K562 (cell line): Measurements from ENCODE around the gene IGFALS. TPM values are rescaled to one million over a fixed set of nuclear protein-coding genes. Genes with fewer than 3 reads are reported as not detected.

ENCODE experiments used
- PCBP1 ChIP-seq: fragments of 200-400 bp; formaldehyde crosslinking; IDR thresholded peaks from 2 replicates; pipeline ENCODE4 v1.6.1; 2018; ENCODE audit warnings: mild to moderate bottlenecking, low read depth, low read length; ENCODE audit not compliant: poor library complexity, severe bottlenecking
- SIRT6 ChIP-seq: IDR thresholded peaks from one replicate; pipeline ENCODE4 v1.6.1; 2012; ENCODE audit warnings: low read depth, mild to moderate bottlenecking, control low read depth, inconsistent platforms, low read length, moderate library complexity
- SIX5 ChIP-seq, 2 experiments: IDR thresholded peaks; 2 replicates each; pipeline ENCODE4 v1.6.1; 2011; ENCODE audit warnings: low read length in 2 of 2, borderline replicate concordance in 1 of 2, low read depth in 1 of 2, mild to moderate bottlenecking in 1 of 2, moderate library complexity in 1 of 2; ENCODE audit not compliant: insufficient read depth in 1 of 2
- U2AF2 ChIP-seq: fragments of 200-400 bp; formaldehyde crosslinking; optimal IDR thresholded peaks from 2 replicates; pipeline ENCODE3; 2017; ENCODE audit warnings: low read depth, mild to moderate bottlenecking, low read length
- ZFP30 ChIP-seq: fragments of 250-450 bp; sonication (Bioruptor Pico); IDR thresholded peaks from 2 replicates; pipeline ENCODE4 v1.8.0; 2022; ENCODE audit warnings: moderate library complexity, mild to moderate bottlenecking, inconsistent platforms, borderline replicate concordance
- ZNF175 ChIP-seq: fragments of 200-800 bp; sonication (Bioruptor generic); IDR thresholded peaks from 2 replicates; pipeline ENCODE4 v1.6.1; 2016; ENCODE audit warnings: low read depth, mild to moderate bottlenecking, missing genetic modification characterization, missing compliant biosample characterization
- ZNF408 ChIP-seq: fragments of 250-450 bp; sonication (Bioruptor Pico); IDR thresholded peaks from 2 replicates; pipeline ENCODE4 v1.4.0; 2020; ENCODE audit warnings: low read depth, mild to moderate bottlenecking, moderate library complexity
- polyA plus RNA-seq, 8 experiments: library from polyadenylated mRNA; depleted of rRNA in 4 of 8; stranded (reverse) in 5 of 8; unstranded in 3 of 8; fragments of >200 nt; fragmentation: Nextera tagmentation in 2 of 8; fragmentation: Illumina TruSeq in 1 of 8; extraction: Ambion mirVana in 2 of 8; extraction: Trizol in 1 of 8; gene quantifications; 2 replicates each; pipeline versions ENCODE4 v1.2.1 to v1.2.3, GENCODE V29; 2011 to 2014; ENCODE audit warnings: inconsistent platforms in 1 of 8, missing spikeins in 1 of 8
- total RNA-seq, 7 experiments: library from RNA; depleted of rRNA in 6 of 7; stranded (reverse); fragments of >200 nt in 6 of 7; fragmentation: Illumina TruSeq in 2 of 7; extraction: Trizol in 2 of 7; gene quantifications; 2 replicates each; pipeline versions ENCODE4 v1.2.1 to v1.2.3, GENCODE V29; 2011 to 2021; ENCODE audit warnings: low replicate concordance in 1 of 7
- TF ChIP-seq, protein P1 (sequence below): sonication (generic); formaldehyde crosslinking; IDR thresholded peaks from 2 replicates; pipeline ENCODE4 v1.8.0; 2022; ENCODE audit warnings: mild to moderate bottlenecking, low read depth, missing genetic modification reagents
- TF ChIP-seq, protein P2 (sequence below): IDR thresholded peaks from 2 replicates; pipeline ENCODE4 v1.6.1; 2014; ENCODE audit warnings: antibody characterized with exemption
- TF ChIP-seq, protein P3 (sequence below), 2 experiments: fragments of 150-350 bp in 1 of 2; IDR thresholded peaks; 2 replicates each; pipeline ENCODE4 v1.6.1; 2012 to 2016; ENCODE audit warnings: low read depth in 2 of 2, low read length in 2 of 2, mild to moderate bottlenecking in 1 of 2, moderate library complexity in 1 of 2
- TF ChIP-seq, protein P4 (sequence below): sonication (generic); formaldehyde crosslinking; IDR thresholded peaks from 2 replicates; pipeline ENCODE4 v1.8.1; 2023; ENCODE audit warnings: mild to moderate bottlenecking, missing genetic modification reagents
- TF ChIP-seq, protein P5 (sequence below): sonication (generic); formaldehyde crosslinking; IDR thresholded peaks from 2 replicates; pipeline ENCODE4 v1.8.0; 2023; ENCODE audit warnings: mild to moderate bottlenecking, missing genetic modification reagents

Gene IGFALS
- total and polyA plus RNA-seq, 9 of the 15 experiments (the other 6 are each of a cell fraction or from before 2014, with no cell fraction given), result not detected

DNA sequence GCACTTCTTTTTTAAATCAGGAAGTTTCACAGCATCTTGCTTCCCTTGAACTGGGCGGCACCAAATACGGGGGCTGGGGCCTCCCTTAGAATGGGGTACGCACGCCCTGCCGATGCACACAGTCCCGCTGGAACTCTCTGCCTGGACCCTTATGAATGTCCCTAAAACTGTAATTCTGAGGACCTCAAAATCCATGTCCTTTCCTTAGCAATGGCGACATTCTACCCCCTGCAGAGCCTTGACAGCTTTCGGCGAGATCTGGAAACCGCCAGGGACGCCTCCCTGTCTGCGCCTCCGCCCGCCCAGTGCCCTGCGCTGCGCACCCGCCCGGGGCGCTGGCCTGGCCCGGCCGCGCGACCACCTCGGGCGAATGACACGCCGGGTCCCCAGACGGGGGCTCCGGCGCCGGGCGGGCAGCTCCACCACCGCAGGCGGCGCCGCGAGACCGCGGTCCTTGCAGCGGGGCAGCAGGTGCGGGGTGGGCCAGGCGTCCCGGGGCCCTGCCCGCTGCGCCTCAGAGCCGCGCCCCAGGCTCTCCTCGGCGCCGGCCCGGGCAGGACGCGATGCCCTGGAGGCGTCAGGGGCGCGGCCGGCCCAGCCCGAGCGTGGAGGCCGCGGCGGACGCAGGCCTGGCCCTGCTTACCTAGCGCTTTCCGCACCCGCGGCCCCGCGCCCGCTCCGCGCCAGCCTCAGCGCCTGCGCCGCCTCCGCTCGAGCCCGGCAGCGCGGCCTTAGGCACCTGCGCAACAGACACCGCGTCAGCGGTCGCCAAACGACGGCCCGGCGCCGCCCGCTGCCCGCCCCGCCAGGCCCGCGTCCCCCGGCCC, 32.6 kb upstream of the IGFALS start (continued):
- TF ChIP-seq, protein P1, sequence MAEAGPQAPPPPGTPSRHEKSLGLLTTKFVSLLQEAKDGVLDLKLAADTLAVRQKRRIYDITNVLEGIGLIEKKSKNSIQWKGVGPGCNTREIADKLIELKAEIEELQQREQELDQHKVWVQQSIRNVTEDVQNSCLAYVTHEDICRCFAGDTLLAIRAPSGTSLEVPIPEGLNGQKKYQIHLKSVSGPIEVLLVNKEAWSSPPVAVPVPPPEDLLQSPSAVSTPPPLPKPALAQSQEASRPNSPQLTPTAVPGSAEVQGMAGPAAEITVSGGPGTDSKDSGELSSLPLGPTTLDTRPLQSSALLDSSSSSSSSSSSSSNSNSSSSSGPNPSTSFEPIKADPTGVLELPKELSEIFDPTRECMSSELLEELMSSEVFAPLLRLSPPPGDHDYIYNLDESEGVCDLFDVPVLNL (CRISPR knock-in tag), result no peak
- TF ChIP-seq U2AF2, result no peak
- TF ChIP-seq, protein P2, sequence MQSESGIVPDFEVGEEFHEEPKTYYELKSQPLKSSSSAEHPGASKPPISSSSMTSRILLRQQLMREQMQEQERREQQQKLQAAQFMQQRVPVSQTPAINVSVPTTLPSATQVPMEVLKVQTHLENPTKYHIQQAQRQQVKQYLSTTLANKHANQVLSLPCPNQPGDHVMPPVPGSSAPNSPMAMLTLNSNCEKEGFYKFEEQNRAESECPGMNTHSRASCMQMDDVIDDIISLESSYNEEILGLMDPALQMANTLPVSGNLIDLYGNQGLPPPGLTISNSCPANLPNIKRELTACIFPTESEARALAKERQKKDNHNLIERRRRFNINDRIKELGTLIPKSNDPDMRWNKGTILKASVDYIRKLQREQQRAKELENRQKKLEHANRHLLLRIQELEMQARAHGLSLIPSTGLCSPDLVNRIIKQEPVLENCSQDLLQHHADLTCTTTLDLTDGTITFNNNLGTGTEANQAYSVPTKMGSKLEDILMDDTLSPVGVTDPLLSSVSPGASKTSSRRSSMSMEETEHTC, result no peak
- no peak for TF ChIP-seq SIRT6
- no peak for TF ChIP-seq ZFP30 (CRISPR knock-in tag)
- no peak for TF ChIP-seq ZNF175 (CRISPR knock-in tag)
- TF ChIP-seq PCBP1, result no peak
- TF ChIP-seq, protein P3, sequence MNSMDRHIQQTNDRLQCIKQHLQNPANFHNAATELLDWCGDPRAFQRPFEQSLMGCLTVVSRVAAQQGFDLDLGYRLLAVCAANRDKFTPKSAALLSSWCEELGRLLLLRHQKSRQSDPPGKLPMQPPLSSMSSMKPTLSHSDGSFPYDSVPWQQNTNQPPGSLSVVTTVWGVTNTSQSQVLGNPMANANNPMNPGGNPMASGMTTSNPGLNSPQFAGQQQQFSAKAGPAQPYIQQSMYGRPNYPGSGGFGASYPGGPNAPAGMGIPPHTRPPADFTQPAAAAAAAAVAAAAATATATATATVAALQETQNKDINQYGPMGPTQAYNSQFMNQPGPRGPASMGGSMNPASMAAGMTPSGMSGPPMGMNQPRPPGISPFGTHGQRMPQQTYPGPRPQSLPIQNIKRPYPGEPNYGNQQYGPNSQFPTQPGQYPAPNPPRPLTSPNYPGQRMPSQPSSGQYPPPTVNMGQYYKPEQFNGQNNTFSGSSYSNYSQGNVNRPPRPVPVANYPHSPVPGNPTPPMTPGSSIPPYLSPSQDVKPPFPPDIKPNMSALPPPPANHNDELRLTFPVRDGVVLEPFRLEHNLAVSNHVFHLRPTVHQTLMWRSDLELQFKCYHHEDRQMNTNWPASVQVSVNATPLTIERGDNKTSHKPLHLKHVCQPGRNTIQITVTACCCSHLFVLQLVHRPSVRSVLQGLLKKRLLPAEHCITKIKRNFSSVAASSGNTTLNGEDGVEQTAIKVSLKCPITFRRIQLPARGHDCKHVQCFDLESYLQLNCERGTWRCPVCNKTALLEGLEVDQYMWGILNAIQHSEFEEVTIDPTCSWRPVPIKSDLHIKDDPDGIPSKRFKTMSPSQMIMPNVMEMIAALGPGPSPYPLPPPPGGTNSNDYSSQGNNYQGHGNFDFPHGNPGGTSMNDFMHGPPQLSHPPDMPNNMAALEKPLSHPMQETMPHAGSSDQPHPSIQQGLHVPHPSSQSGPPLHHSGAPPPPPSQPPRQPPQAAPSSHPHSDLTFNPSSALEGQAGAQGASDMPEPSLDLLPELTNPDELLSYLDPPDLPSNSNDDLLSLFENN (IDR thresholded peaks at IDR 0.05; ENCODE audit: low read depth in 2 of 2, low read length in 2 of 2), result no peak
- TF ChIP-seq, protein P4, sequence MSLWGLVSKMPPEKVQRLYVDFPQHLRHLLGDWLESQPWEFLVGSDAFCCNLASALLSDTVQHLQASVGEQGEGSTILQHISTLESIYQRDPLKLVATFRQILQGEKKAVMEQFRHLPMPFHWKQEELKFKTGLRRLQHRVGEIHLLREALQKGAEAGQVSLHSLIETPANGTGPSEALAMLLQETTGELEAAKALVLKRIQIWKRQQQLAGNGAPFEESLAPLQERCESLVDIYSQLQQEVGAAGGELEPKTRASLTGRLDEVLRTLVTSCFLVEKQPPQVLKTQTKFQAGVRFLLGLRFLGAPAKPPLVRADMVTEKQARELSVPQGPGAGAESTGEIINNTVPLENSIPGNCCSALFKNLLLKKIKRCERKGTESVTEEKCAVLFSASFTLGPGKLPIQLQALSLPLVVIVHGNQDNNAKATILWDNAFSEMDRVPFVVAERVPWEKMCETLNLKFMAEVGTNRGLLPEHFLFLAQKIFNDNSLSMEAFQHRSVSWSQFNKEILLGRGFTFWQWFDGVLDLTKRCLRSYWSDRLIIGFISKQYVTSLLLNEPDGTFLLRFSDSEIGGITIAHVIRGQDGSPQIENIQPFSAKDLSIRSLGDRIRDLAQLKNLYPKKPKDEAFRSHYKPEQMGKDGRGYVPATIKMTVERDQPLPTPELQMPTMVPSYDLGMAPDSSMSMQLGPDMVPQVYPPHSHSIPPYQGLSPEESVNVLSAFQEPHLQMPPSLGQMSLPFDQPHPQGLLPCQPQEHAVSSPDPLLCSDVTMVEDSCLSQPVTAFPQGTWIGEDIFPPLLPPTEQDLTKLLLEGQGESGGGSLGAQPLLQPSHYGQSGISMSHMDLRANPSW (CRISPR knock-in tag), result no peak
- TF ChIP-seq, protein P5, sequence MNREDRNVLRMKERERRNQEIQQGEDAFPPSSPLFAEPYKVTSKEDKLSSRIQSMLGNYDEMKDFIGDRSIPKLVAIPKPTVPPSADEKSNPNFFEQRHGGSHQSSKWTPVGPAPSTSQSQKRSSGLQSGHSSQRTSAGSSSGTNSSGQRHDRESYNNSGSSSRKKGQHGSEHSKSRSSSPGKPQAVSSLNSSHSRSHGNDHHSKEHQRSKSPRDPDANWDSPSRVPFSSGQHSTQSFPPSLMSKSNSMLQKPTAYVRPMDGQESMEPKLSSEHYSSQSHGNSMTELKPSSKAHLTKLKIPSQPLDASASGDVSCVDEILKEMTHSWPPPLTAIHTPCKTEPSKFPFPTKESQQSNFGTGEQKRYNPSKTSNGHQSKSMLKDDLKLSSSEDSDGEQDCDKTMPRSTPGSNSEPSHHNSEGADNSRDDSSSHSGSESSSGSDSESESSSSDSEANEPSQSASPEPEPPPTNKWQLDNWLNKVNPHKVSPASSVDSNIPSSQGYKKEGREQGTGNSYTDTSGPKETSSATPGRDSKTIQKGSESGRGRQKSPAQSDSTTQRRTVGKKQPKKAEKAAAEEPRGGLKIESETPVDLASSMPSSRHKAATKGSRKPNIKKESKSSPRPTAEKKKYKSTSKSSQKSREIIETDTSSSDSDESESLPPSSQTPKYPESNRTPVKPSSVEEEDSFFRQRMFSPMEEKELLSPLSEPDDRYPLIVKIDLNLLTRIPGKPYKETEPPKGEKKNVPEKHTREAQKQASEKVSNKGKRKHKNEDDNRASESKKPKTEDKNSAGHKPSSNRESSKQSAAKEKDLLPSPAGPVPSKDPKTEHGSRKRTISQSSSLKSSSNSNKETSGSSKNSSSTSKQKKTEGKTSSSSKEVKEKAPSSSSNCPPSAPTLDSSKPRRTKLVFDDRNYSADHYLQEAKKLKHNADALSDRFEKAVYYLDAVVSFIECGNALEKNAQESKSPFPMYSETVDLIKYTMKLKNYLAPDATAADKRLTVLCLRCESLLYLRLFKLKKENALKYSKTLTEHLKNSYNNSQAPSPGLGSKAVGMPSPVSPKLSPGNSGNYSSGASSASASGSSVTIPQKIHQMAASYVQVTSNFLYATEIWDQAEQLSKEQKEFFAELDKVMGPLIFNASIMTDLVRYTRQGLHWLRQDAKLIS, result no peak
- no peak for TF ChIP-seq SIX5 (IDR thresholded peaks at IDR 0.05; ENCODE audit: borderline replicate concordance in 1 of 2, insufficient read depth in 1 of 2, low read depth in 1 of 2, low read length in 2 of 2)
- no peak for TF ChIP-seq ZNF408 (CRISPR knock-in tag)
